ENCODE results near the gene TTC38. TPM values are rescaled to one million over a fixed set of nuclear protein-coding genes. Genes with fewer than 3 reads are reported as not detected.
A peak's percentile ranks its signal among the peaks of the same experiment; 100 is the strongest.

Gene TTC38
- total RNA-seq, 1 donor from 2014 or later: 9.8 TPM

- TF ChIP-seq CTCF (IDR thresholded peaks at IDR 0.05): no peak
- ChIA-PET POLR2A (interaction anchor here (0.7 to 1.7 kb wide), 14 partner anchors 37 to 426 kb away, joined by 3 to 5 read pairs (median 3); partner anchors contain the start of genes CDPF1, GTSE1 and TBC1D22A), CTCF (interaction anchor here (1.1 kb wide), 1 partner anchor 32 kb away, joined by 3 read pairs; no protein-coding TSS in a partner anchor)
- peaks cover 46% of the 10 kb centered on the region for H3K36me3 Mint-ChIP-seq (ENCODE audit: low read depth)
- no peaks in the 10 kb centered on the region for H3K27me3 Mint-ChIP-seq
- peaks cover 26% of the 10 kb centered on the region for H3K4me1 Mint-ChIP-seq
- intact Hi-C loops (cut with micrococcal nuclease): loop anchor here (5.0 to 10.0 kb wide), 2 partner anchors 84 to 302 kb away; partner anchors contain the start of gene CDPF1
- DNase-seq: no peak
- peak overlapping the region; percentile 93 for H3K4me3 Mint-ChIP-seq
- peak overlapping the region; percentile 79 for H3K27ac Mint-ChIP-seq
- H3K9me3 Mint-ChIP-seq: no peaks in the 10 kb centered on the region
- peak; percentile 9 for ATAC-seq (ENCODE audit: low read depth)
These were observed 68.6 kb downstream of the TTC38 start for GRCh38 chr22:46336119-46337078.

GRCh38 chr22:46337870-46338269 is 70.1 kb downstream of the TTC38 start:
- intact Hi-C loops (cut with micrococcal nuclease): loop anchor here (5.0 to 10.0 kb wide), 2 partner anchors 86 to 303 kb away; partner anchors contain the start of gene CDPF1

GRCh38 chr22:46338636-46339035 is 70.8 kb downstream of the TTC38 start:
- Mint-ChIP-seq H3K36me3 (ENCODE audit: low read depth) (peaks cover 67% of the 10 kb centered on the region), H3K4me3 (no peak overlapping the region), H3K9me3 (no peaks in the 10 kb centered on the region), H3K27ac (no peak overlapping the region), H3K27me3 (no peaks in the 10 kb centered on the region), H3K4me1 (peaks cover 26% of the 10 kb centered on the region)
- no peak for TF ChIP-seq CTCF (IDR thresholded peaks at IDR 0.05)
- ATAC-seq (ENCODE audit: low read depth) (no peak), DNase-seq (no peak)
- intact Hi-C loops (cut with micrococcal nuclease): loop anchor here (5.0 to 10.0 kb wide), 2 partner anchors 86 to 304 kb away; partner anchors contain the start of gene CDPF1
- CTCF ChIA-PET: no interaction called here
- POLR2A ChIA-PET: no interaction called here

More at GRCh38 chr22:46337870-46338269, 70.1 kb downstream of the TTC38 start:
- Mint-ChIP-seq H3K27ac (no peak overlapping the region), H3K4me3 (no peak overlapping the region), H3K36me3 (ENCODE audit: low read depth) (peaks cover 59% of the 10 kb centered on the region), H3K9me3 (no peaks in the 10 kb centered on the region), H3K4me1 (peaks cover 26% of the 10 kb centered on the region), H3K27me3 (no peaks in the 10 kb centered on the region)
- ATAC-seq (ENCODE audit: low read depth): no peak
- DNase-seq: no peak
- ChIA-PET CTCF (no interaction called here), POLR2A (no interaction called here)
- TF ChIP-seq CTCF (IDR thresholded peaks at IDR 0.05): no peak

- TF ChIP-seq CTCF (IDR thresholded peaks at IDR 0.05): no peak
- no peak for ATAC-seq (ENCODE audit: low read depth)
- Mint-ChIP-seq H3K36me3 (ENCODE audit: low read depth) (peaks cover 79% of the 10 kb centered on the region), H3K27ac (no peak overlapping the region), H3K27me3 (no peaks in the 10 kb centered on the region), H3K4me3 (no peak overlapping the region), H3K4me1 (peaks cover 24% of the 10 kb centered on the region), H3K9me3 (no peaks in the 10 kb centered on the region)
- no peak for DNase-seq
- ChIA-PET POLR2A (no interaction called here), CTCF (interaction anchor here (0.5 kb wide), 1 partner anchor 10 kb away, joined by 3 read pairs; no protein-coding TSS in a partner anchor)
- intact Hi-C loops (cut with micrococcal nuclease): loop anchor here (5.0 to 10.0 kb wide), 2 partner anchors 88 to 305 kb away; partner anchors contain the start of gene CDPF1
These were observed 72.1 kb downstream of the TTC38 start for GRCh38 chr22:46339956-46340355.

GRCh38 chr22:46340676-46341075 is 72.9 kb downstream of the TTC38 start:
- H3K36me3 Mint-ChIP-seq (ENCODE audit: low read depth): peaks cover 81% of the 10 kb centered on the region

More at GRCh38 chr22:46340676-46341075, 72.9 kb downstream of the TTC38 start:
- ATAC-seq (ENCODE audit: low read depth): no peak
- Mint-ChIP-seq H3K4me1 (peaks cover 22% of the 10 kb centered on the region), H3K27ac (no peak overlapping the region), H3K27me3 (no peaks in the 10 kb centered on the region), H3K4me3 (no peak overlapping the region), H3K9me3 (no peaks in the 10 kb centered on the region)
- no peak for DNase-seq
- ChIA-PET CTCF (interaction anchor here (0.5 kb wide), 1 partner anchor 11 kb away, joined by 3 read pairs; no protein-coding TSS in a partner anchor), POLR2A (no interaction called here)
- intact Hi-C loops (cut with micrococcal nuclease): no loop called here
- TF ChIP-seq CTCF (IDR thresholded peaks at IDR 0.05): no peak

Data from activated B cell treated with CpG ODN at 0.5 μM for 24 hours (primary cell).